SK-N-SH (cell line): ENCODE results near the gene ZNF592.

Experiments
- POLR2AphosphoS5 ChIP-seq: IDR thresholded peaks from 2 replicates; pipeline ENCODE4 v1.6.1; 2012; ENCODE audit warnings: low read depth, low read length
- TF ChIP-seq, protein P1 (sequence below): IDR thresholded peaks from 2 replicates; pipeline ENCODE4 v1.4.0; 2012; ENCODE audit warnings: low read depth

GRCh38 chr15:84788500-84788899 is 40.1 kb downstream of the ZNF592 start:
- TF ChIP-seq, protein P1, sequence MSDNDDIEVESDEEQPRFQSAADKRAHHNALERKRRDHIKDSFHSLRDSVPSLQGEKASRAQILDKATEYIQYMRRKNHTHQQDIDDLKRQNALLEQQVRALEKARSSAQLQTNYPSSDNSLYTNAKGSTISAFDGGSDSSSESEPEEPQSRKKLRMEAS: no peak
- TF ChIP-seq POLR2AphosphoS5: no peak
